GM23248 (cell line): ENCODE results near the gene SPACDR.

Source experiments
- EZH2 ChIP-seq: fragments of 200-600 bp; sonication (generic); IDR thresholded peaks from 2 replicates; pipeline ENCODE4 v1.6.1; 2018; ENCODE audit warnings: antibody characterized with exemption, mild to moderate bottlenecking; ENCODE audit not compliant: insufficient read depth, poor library complexity, severe bottlenecking
- EZH2phosphoT487 ChIP-seq: fragments of 200-600 bp; sonication (generic); IDR thresholded peaks from 2 replicates; pipeline ENCODE4 v1.6.1; 2018; ENCODE audit warnings: antibody characterized with exemption, moderate library complexity, mild to moderate bottlenecking, low read depth; ENCODE audit not compliant: insufficient read depth

- TF ChIP-seq EZH2 (no peak), EZH2phosphoT487 (no peak)
Observed at GRCh38 chr7:100472121-100472851, 8.2 kb upstream of the SPACDR start.
